ENCODE results near the gene CEP164. TPM values are rescaled to one million over a fixed set of nuclear protein-coding genes. Genes with fewer than 3 reads are reported as not detected.

The CEP164 gene
- total RNA-seq, 1 donor from 2014 or later, result 36.1 TPM

- H2AFZ ChIP-seq (ENCODE audit: low read depth, low read length), result no peak overlapping the region
- Mint-ChIP-seq H3K36me3 (ENCODE audit: low read depth, unreplicated experiment) (peaks cover 28% of the 10 kb centered on the region), H3K4me3 (ENCODE audit: unreplicated experiment) (no peak overlapping the region), H3K4me1 (ENCODE audit: low read depth, unreplicated experiment) (peaks cover 2% of the 10 kb centered on the region), H3K27me3 (ENCODE audit: low read depth, unreplicated experiment) (no peaks in the 10 kb centered on the region), H3K9me3 (ENCODE audit: unreplicated experiment) (peaks cover 2% of the 10 kb centered on the region), H3K27ac (ENCODE audit: unreplicated experiment) (no peak overlapping the region)
- H3K4me2 ChIP-seq (ENCODE audit: low read length), result no peak overlapping the region
- H4K20me1 ChIP-seq (ENCODE audit: insufficient read depth, low read length), result peaks cover 27% of the 10 kb centered on the region
- no peak overlapping the region for H3K27ac ChIP-seq (ENCODE audit: low read depth, low read length)
- TF ChIP-seq CTCF (IDR thresholded peaks at IDR 0.05; ENCODE audit: insufficient read depth, low read depth, low read length) (no peak), EZH2 (IDR thresholded peaks at IDR 0.05; ENCODE audit: insufficient read depth, low read length) (no peak)
- peaks cover 28% of the 10 kb centered on the region for H3K36me3 ChIP-seq (ENCODE audit: insufficient read depth, low read length)
- H3K79me2 ChIP-seq (ENCODE audit: insufficient read depth, low read length), result peaks cover 31% of the 10 kb centered on the region
- H3K4me1 ChIP-seq (ENCODE audit: insufficient read depth, low read length), result no peaks in the 10 kb centered on the region
- DNase-seq (ENCODE audit: low read depth) (no peak), FAIRE-seq (no peak)
- H3K9me3 ChIP-seq (ENCODE audit: insufficient read depth, low read depth, low read length), result no peaks in the 10 kb centered on the region
- no peak overlapping the region for H3K4me3 ChIP-seq (ENCODE audit: insufficient read depth, low read depth, low read length)
- no peak overlapping the region for H3K9ac ChIP-seq (ENCODE audit: low read length)
- no peaks in the 10 kb centered on the region for H3K27me3 ChIP-seq (ENCODE audit: insufficient read depth, low read length)
Observed at GRCh38 chr11:117335399-117335798, 7.7 kb downstream of the CEP164 start.

GRCh38 chr11:117337076-117337475, 9.4 kb downstream of the CEP164 start:
- Histone ChIP-seq H3K9ac (ENCODE audit: low read length) (no peak overlapping the region), H3K4me3 (ENCODE audit: insufficient read depth, low read depth, low read length) (no peak overlapping the region), H3K4me1 (ENCODE audit: insufficient read depth, low read length) (no peaks in the 10 kb centered on the region), H2AFZ (ENCODE audit: low read depth, low read length) (no peak overlapping the region), H4K20me1 (ENCODE audit: insufficient read depth, low read length) (peaks cover 29% of the 10 kb centered on the region), H3K4me2 (ENCODE audit: low read length) (no peak overlapping the region), H3K27me3 (ENCODE audit: insufficient read depth, low read length) (no peaks in the 10 kb centered on the region), H3K79me2 (ENCODE audit: insufficient read depth, low read length) (peaks cover 18% of the 10 kb centered on the region), H3K27ac (ENCODE audit: low read depth, low read length) (no peak overlapping the region), H3K36me3 (ENCODE audit: insufficient read depth, low read length) (peaks cover 35% of the 10 kb centered on the region), H3K9me3 (ENCODE audit: insufficient read depth, low read depth, low read length) (no peaks in the 10 kb centered on the region)
- no peak for DNase-seq (ENCODE audit: low read depth)
- FAIRE-seq, result no peak
- Mint-ChIP-seq H3K9me3 (ENCODE audit: unreplicated experiment) (peaks cover 2% of the 10 kb centered on the region), H3K4me1 (ENCODE audit: low read depth, unreplicated experiment) (no peaks in the 10 kb centered on the region), H3K36me3 (ENCODE audit: low read depth, unreplicated experiment) (peaks cover 36% of the 10 kb centered on the region), H3K27me3 (ENCODE audit: low read depth, unreplicated experiment) (no peaks in the 10 kb centered on the region), H3K4me3 (ENCODE audit: unreplicated experiment) (no peak overlapping the region), H3K27ac (ENCODE audit: unreplicated experiment) (no peak overlapping the region)
- TF ChIP-seq CTCF (IDR thresholded peaks at IDR 0.05; ENCODE audit: insufficient read depth, low read depth, low read length), result no peak
- no peak for TF ChIP-seq EZH2 (IDR thresholded peaks at IDR 0.05; ENCODE audit: insufficient read depth, low read length)

- Histone ChIP-seq H3K27me3 (ENCODE audit: insufficient read depth, low read length) (no peaks in the 10 kb centered on the region), H3K9ac (ENCODE audit: low read length) (no peak overlapping the region), H3K9me3 (ENCODE audit: insufficient read depth, low read depth, low read length) (no peaks in the 10 kb centered on the region), H2AFZ (ENCODE audit: low read depth, low read length) (no peak overlapping the region), H3K4me2 (ENCODE audit: low read length) (no peak overlapping the region), H4K20me1 (ENCODE audit: insufficient read depth, low read length) (peaks cover 19% of the 10 kb centered on the region), H3K4me3 (ENCODE audit: insufficient read depth, low read depth, low read length) (no peak overlapping the region), H3K27ac (ENCODE audit: low read depth, low read length) (no peak overlapping the region), H3K36me3 (ENCODE audit: insufficient read depth, low read length) (peaks cover 9% of the 10 kb centered on the region), H3K79me2 (ENCODE audit: insufficient read depth, low read length) (peaks cover 3% of the 10 kb centered on the region), H3K4me1 (ENCODE audit: insufficient read depth, low read length) (no peaks in the 10 kb centered on the region)
- Mint-ChIP-seq H3K36me3 (ENCODE audit: low read depth, unreplicated experiment) (peaks cover 27% of the 10 kb centered on the region), H3K4me3 (ENCODE audit: unreplicated experiment) (no peak overlapping the region), H3K4me1 (ENCODE audit: low read depth, unreplicated experiment) (peaks cover 6% of the 10 kb centered on the region), H3K27me3 (ENCODE audit: low read depth, unreplicated experiment) (no peaks in the 10 kb centered on the region), H3K27ac (ENCODE audit: unreplicated experiment) (no peak overlapping the region), H3K9me3 (ENCODE audit: unreplicated experiment) (no peaks in the 10 kb centered on the region)
- FAIRE-seq (no peak), DNase-seq (ENCODE audit: low read depth) (peak; percentile 14)
- TF ChIP-seq CTCF (IDR thresholded peaks at IDR 0.05; ENCODE audit: insufficient read depth, low read depth, low read length) (no peak), EZH2 (IDR thresholded peaks at IDR 0.05; ENCODE audit: insufficient read depth, low read length) (no peak)
Observed at GRCh38 chr11:117345039-117345438, 17.4 kb downstream of the CEP164 start.

Data from astrocyte (in vitro differentiated cells and primary cell).